Stimulated activated CD8-positive, alpha-beta memory T cell treated with anti-CD3 and anti-CD28 coated beads, Interleukin-12 subunit alpha, Interleukin-12 subunit beta, amount 100 ng/mL, for 24 hours (primary cell): ENCODE data around the gene FLT4.

Experiments
- DNase-seq: peaks from one replicate; pipeline ENCODE4 v3.0.0-alpha.2; 2020; ENCODE audit errors: extremely low read depth

FLT4 gene

GRCh38 chr5:180626661-180627385, 22.6 kb downstream of the FLT4 start:
- DNase-seq, result no peak

- no peak for DNase-seq
These were observed 23.4 kb downstream of the FLT4 start for GRCh38 chr5:180625791-180626660.

GRCh38 chr5:180625125-180625790, 24.1 kb downstream of the FLT4 start:
- no peak for DNase-seq

- no peak for DNase-seq
These were observed 24.8 kb downstream of the FLT4 start for GRCh38 chr5:180624587-180624986.

- no peak for DNase-seq
These were observed 25.6 kb downstream of the FLT4 start for GRCh38 chr5:180623844-180624243.

GRCh38 chr5:180623411-180623834, 26.0 kb downstream of the FLT4 start:
- DNase-seq, result no peak

- DNase-seq, result no peak
These were observed 26.5 kb downstream of the FLT4 start for GRCh38 chr5:180622910-180623309.

GRCh38 chr5:180621311-180621710, 28.1 kb downstream of the FLT4 start:
- DNase-seq, result no peak

GRCh38 chr5:180620014-180620413, 29.4 kb downstream of the FLT4 start:
- DNase-seq, result no peak

- no peak for DNase-seq
These were observed 29.9 kb downstream of the FLT4 start for GRCh38 chr5:180619563-180619915.

- no peak for DNase-seq
These were observed 30.4 kb downstream of the FLT4 start for GRCh38 chr5:180618829-180619562.

GRCh38 chr5:180618487-180618828, 30.9 kb downstream of the FLT4 start:
- DNase-seq, result no peak

GRCh38 chr5:180613814-180614188, 35.6 kb downstream of the FLT4 start:
- DNase-seq, result no peak

GRCh38 chr5:180613188-180613813, 36.1 kb downstream of the FLT4 start:
- DNase-seq, result no peak

- DNase-seq, result no peak
These were observed 36.7 kb downstream of the FLT4 start for GRCh38 chr5:180612683-180613082.

GRCh38 chr5:180611140-180611850, 38.1 kb downstream of the FLT4 start:
- DNase-seq, result no peak

GRCh38 chr5:180609817-180610550, 39.4 kb downstream of the FLT4 start:
- no peak for DNase-seq

GRCh38 chr5:180609386-180609785, 40.0 kb downstream of the FLT4 start:
- DNase-seq, result no peak

- DNase-seq, result no peak
These were observed 40.7 kb downstream of the FLT4 start for GRCh38 chr5:180608572-180609310.
